Measurements from ENCODE around the gene CPLX3. TPM values are rescaled to one million over a fixed set of nuclear protein-coding genes. Genes with fewer than 3 reads are reported as not detected.

The CPLX3 gene
- total and polyA plus RNA-seq, 2 of the 8 experiments (the other 6 are each of a cell fraction or from before 2014, with no cell fraction given) = 0.17 TPM; not detected in 1

- Histone ChIP-seq H2AK5ac (ENCODE audit: low read depth, low read length) (no peak overlapping the region), H2BK20ac (ENCODE audit: low read length) (no peak overlapping the region)
- POLR2A ChIA-PET (ENCODE audit: partially characterized antibody) = interaction anchor here (0.6 to 4.5 kb wide), 9 partner anchors 13 to 159 kb away, joined by 3 to 20 read pairs (median 3); no protein-coding TSS in a partner anchor
- no peak for TF ChIP-seq CBX8 (IDR thresholded peaks at IDR 0.05; ENCODE audit: borderline replicate concordance, low read depth, low read length)
- TF ChIP-seq POU5F1 (IDR thresholded peaks at IDR 0.05; ENCODE audit: low read depth, low read length) = no peak
- no peak for TF ChIP-seq CBX5 (IDR thresholded peaks at IDR 0.05; ENCODE audit: low read depth, low read length)
- no peak for TF ChIP-seq TAF7 (optimal IDR thresholded peaks at IDR 0.05; ENCODE audit: borderline replicate concordance, low read depth, low read length)
- no peak for TF ChIP-seq GABPA (IDR thresholded peaks at IDR 0.05; ENCODE audit: borderline replicate concordance, insufficient read depth, low read length)
- no peak for TF ChIP-seq TCF12 (IDR thresholded peaks at IDR 0.05; ENCODE audit: low read depth, low read length)
- TF ChIP-seq MAX (IDR thresholded peaks at IDR 0.05) = no peak
- TF ChIP-seq POLR2AphosphoS5 (IDR thresholded peaks at IDR 0.05; ENCODE audit: low read depth, low read length) = no peak
- TF ChIP-seq HDAC2 (IDR thresholded peaks at IDR 0.05; ENCODE audit: borderline replicate concordance in 1 of 2, low read depth in 2 of 2, low read length in 2 of 2) = no peak
- TF ChIP-seq CHD2 (IDR thresholded peaks at IDR 0.05; ENCODE audit: low read length) = no peak
- no peak for TF ChIP-seq SP4 (IDR thresholded peaks at IDR 0.05; ENCODE audit: low read length)
- no peak for TF ChIP-seq RBBP5 (IDR thresholded peaks at IDR 0.05; ENCODE audit: borderline replicate concordance, low read depth, low read length)
- TF ChIP-seq GTF2F1 (IDR thresholded peaks at IDR 0.05; ENCODE audit: borderline replicate concordance, low read depth, low read length) = no peak
These were observed 39.8 kb upstream of the CPLX3 start for GRCh38 chr15:74786551-74787165.

More at GRCh38 chr15:74786551-74787165, 39.8 kb upstream of the CPLX3 start:
- Histone ChIP-seq H3K4me1 (replicated peaks in 1 of 4; ENCODE audit: control insufficient read depth in 3 of 4, insufficient read depth in 4 of 4, low read length in 3 of 4) (peaks cover 4 to 32% (median 22%) of the 10 kb centered on the region in 4 experiments), H2BK15ac (ENCODE audit: low read length) (no peak overlapping the region), H3K27me3 (replicated peaks in 1 of 4; ENCODE audit: control insufficient read depth in 3 of 4, extremely low read depth in 1 of 4, insufficient read depth in 3 of 4, low read length in 3 of 4) (no peaks in the 10 kb centered on the region), H2BK120ac (replicated peaks; ENCODE audit: low read depth, low read length) (no peak overlapping the region), H3K36me3 (ENCODE audit: control insufficient read depth in 2 of 4, insufficient read depth in 4 of 4, low read length in 3 of 4) (no peaks in the 10 kb centered on the region), H3K14ac (ENCODE audit: insufficient read length) (no peak overlapping the region), H3K79me2 (ENCODE audit: control insufficient read depth in 1 of 2, insufficient read depth in 2 of 2, low read length in 2 of 2) (peaks cover 0 to 13% of the 10 kb centered on the region in 2 experiments; a peak in 1 of 4 replicates), H3K18ac (ENCODE audit: extremely low read depth, low read length) (no peak overlapping the region), H2BK12ac (ENCODE audit: low read depth, low read length) (no peak overlapping the region), H2AFZ (ENCODE audit: low read length) (no peak overlapping the region), H3K79me1 (ENCODE audit: low read depth, low read length) (peaks cover 26% of the 10 kb centered on the region), H4K8ac (ENCODE audit: extremely low read depth, insufficient read depth, low read length) (no peak overlapping the region), H4K5ac (ENCODE audit: insufficient read length, low read depth, low read length) (no peak overlapping the region), H3K27ac (ENCODE audit: low read depth, low read length) (no peak overlapping the region), H3K56ac (replicated peaks; ENCODE audit: insufficient read length, low read depth, low read length) (no peak overlapping the region), H3K9me3 (ENCODE audit: insufficient read depth in 2 of 2, low read depth in 1 of 2, low read length in 1 of 2) (no peaks in the 10 kb centered on the region), H4K20me1 (replicated peaks in 1 of 2; ENCODE audit: control insufficient read depth in 1 of 2, insufficient read depth in 2 of 2, low read length in 2 of 2) (peaks cover 22 to 44% of the 10 kb centered on the region in 2 experiments), H4K91ac (replicated peaks; ENCODE audit: insufficient read length, low read length) (no peak overlapping the region), H3K4ac (replicated peaks; ENCODE audit: insufficient read length, low read depth, low read length) (no peak overlapping the region), H3K23me2 (ENCODE audit: low read depth, low read length) (peaks cover 6% of the 10 kb centered on the region), H3K9ac (replicated peaks in 1 of 4; ENCODE audit: extremely low read depth in 1 of 4, low read depth in 3 of 4, low read length in 3 of 4) (no peak overlapping the region), H2BK5ac (ENCODE audit: low read depth, low read length) (no peak overlapping the region), H3K4me3 (ENCODE audit: extremely low read depth in 1 of 4, insufficient read depth in 2 of 4, low read depth in 3 of 4, low read length in 4 of 4) (no peak overlapping the region), H3K23ac (ENCODE audit: insufficient read length) (no peak overlapping the region), H3K4me2 (ENCODE audit: insufficient read depth in 1 of 2, low read depth in 2 of 2, low read length in 2 of 2) (no peak overlapping the region)
- WGBS, 2 experiments (ENCODE audit: extremely low coverage in 1 of 2, insufficient coverage in 1 of 2, insufficient read length in 1 of 2, insufficient replicate concordance in 2 of 2, low coverage in 1 of 2, low lambda C conversion rate in 2 of 2, missing lambda C conversion rate in 1 of 2) = 93% methylated on average over 5 of the region's 7 CpGs; no CpG with 5 or more reads in 1 of the 2 experiments
- CTCF ChIA-PET (ENCODE audit: partially characterized antibody) = interaction anchor here (0.6 to 53.7 kb wide), 19 partner anchors 10 to 161 kb away, joined by 3 to 1439 read pairs (median 8); partner anchors contain the start of genes CLK3, CPLX3, CSK and LMAN1L
- FAIRE-seq = no peak
- DNase-seq (ENCODE audit: low read depth in 1 of 2, low spot score in 2 of 2) = no peak

Measured in H1 (cell line).